CD8-positive, alpha-beta memory T cell (primary cell): ENCODE data around the gene TAS2R19. TPM values are rescaled to one million over a fixed set of nuclear protein-coding genes. Genes with fewer than 3 reads are reported as not detected.
A peak's percentile ranks its signal among the peaks of the same experiment; 100 is the strongest.

Experiments used
- CTCF ChIA-PET: fragments of 350-600 bp; sonication (Branson Sonifier 250); formaldehyde crosslinking; loops from one replicate; lab custom pipeline; 2021; ENCODE audit warnings: antibody characterized with exemption; lab: Charles Lee
- POLR2A ChIA-PET: fragments of 350-600 bp; sonication (Branson Sonifier 250); formaldehyde crosslinking; loops from one replicate; lab custom pipeline; 2021; ENCODE audit warnings: antibody characterized with exemption; lab: Charles Lee
- DNase-seq, 5 donors: peaks; one replicate each; pipeline versions ENCODE4 v3.0.0 to v3.0.0-alpha.2; 2020 to 2022; ENCODE audit warnings: mixed read lengths in 1 of 5
- H3K27ac ChIP-seq: one replicate; pipeline ENCODE4 v1.7.0; 2013; ENCODE audit warnings: low read depth, mild to moderate bottlenecking, low read length, moderate library complexity
- H3K27me3 ChIP-seq: 2 replicates; pipeline ENCODE4 v1.7.0; 2013; ENCODE audit warnings: low read length, mild to moderate bottlenecking; ENCODE audit not compliant: insufficient read depth, poor library complexity, severe bottlenecking
- H3K36me3 ChIP-seq: 2 replicates; pipeline ENCODE4 v1.7.0; 2013; ENCODE audit warnings: mild to moderate bottlenecking, low read length, moderate library complexity; ENCODE audit not compliant: insufficient read depth
- H3K4me1 ChIP-seq: 2 replicates; pipeline ENCODE4 v1.7.0; 2013; ENCODE audit warnings: mild to moderate bottlenecking, low read length, moderate library complexity; ENCODE audit not compliant: insufficient read depth
- H3K4me3 ChIP-seq: 2 replicates; pipeline ENCODE4 v1.7.0; 2013; ENCODE audit warnings: mild to moderate bottlenecking, low read length
- H3K9me3 ChIP-seq: 2 replicates; pipeline ENCODE4 v1.7.0; 2013; ENCODE audit warnings: mild to moderate bottlenecking, low read length
- H3K27ac Mint-ChIP-seq, 8 donors: one replicate each; pipeline ENCODE4 v1.8.0; 2020 to 2021; ENCODE audit warnings: mixed read lengths in 8 of 8, mild to moderate bottlenecking in 6 of 8, inconsistent platforms in 3 of 8, moderate library complexity in 3 of 8
- H3K27me3 Mint-ChIP-seq, 2 donors: one replicate each; pipeline ENCODE4 v1.8.0; 2020 to 2021; ENCODE audit warnings: mixed read lengths in 2 of 2, mild to moderate bottlenecking in 1 of 2, moderate library complexity in 1 of 2
- H3K36me3 Mint-ChIP-seq, 3 donors: one replicate each; pipeline ENCODE4 v1.8.0; 2020 to 2021; ENCODE audit warnings: mixed read lengths in 3 of 3, inconsistent platforms in 1 of 3, mild to moderate bottlenecking in 1 of 3
- H3K4me1 Mint-ChIP-seq, 3 donors: one replicate each; pipeline ENCODE4 v1.8.0; 2020 to 2021; ENCODE audit warnings: mixed read lengths in 3 of 3, inconsistent platforms in 1 of 3, mild to moderate bottlenecking in 1 of 3
- H3K4me3 Mint-ChIP-seq, 7 donors: one replicate each; pipeline ENCODE4 v1.8.0; 2020 to 2021; ENCODE audit warnings: mixed read lengths in 7 of 7, mild to moderate bottlenecking in 6 of 7, moderate library complexity in 4 of 7, inconsistent platforms in 2 of 7
- H3K9me3 Mint-ChIP-seq, 5 donors: one replicate each; pipeline ENCODE4 v1.8.0; 2020 to 2022; ENCODE audit warnings: mixed read lengths in 5 of 5, mild to moderate bottlenecking in 3 of 5, moderate library complexity in 2 of 5, inconsistent platforms in 1 of 5
- polyA plus RNA-seq: library from polyadenylated mRNA; unstranded; fragments of 300-500 nt; fragmentation: Illumina TruSeq; gene quantifications from one replicate; pipeline ENCODE4 v1.2.3, GENCODE V29; 2021
- total RNA-seq, 2 experiments: library from RNA; stranded (reverse); gene quantifications; one replicate each; pipeline ENCODE4 v1.2.3, GENCODE V29; 2021

The TAS2R19 gene
- total and polyA plus RNA-seq, 3 experiments from 2014 or later = 0.52 to 0.88 (median 0.78) TPM

DNA sequence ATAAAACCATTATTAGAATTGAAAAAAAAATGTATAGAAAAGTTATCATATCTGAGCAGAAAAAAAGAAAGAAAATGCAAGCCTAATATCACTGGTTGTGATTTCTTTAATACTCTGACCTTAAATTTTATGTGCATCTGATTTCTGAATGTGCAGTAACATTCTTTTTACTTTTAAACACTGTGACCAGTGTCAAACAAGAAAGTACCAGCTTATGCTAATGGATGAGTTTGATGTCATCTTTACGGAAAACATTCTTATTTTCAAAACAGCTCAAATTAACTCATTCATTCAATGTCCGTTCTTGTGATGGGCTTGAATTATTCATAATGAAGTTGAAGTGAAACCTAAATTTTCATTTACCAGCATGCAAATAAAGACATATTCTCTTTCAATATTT is 35.6 kb downstream of the TAS2R19 start, which contains the start of gene TAS2R50:
Gene TAS2R50, minus strand, starts transcription at position 101 of the 400 bp plus-strand sequence. Its CDS starts 52 bp downstream, at position 49.
- Mint-ChIP-seq H3K27me3 (peaks cover 7 to 8% of the 10 kb centered on the region in 2 donors), H3K4me1 (peaks cover 22 to 28% (median 25%) of the 10 kb centered on the region in 3 donors), H3K27ac (peak within 1 kb of the TSS in 1 of 8 donors; percentile 22), H3K9me3 (peaks cover 0 to 5% (median 0%) of the 10 kb centered on the region in 5 donors), H3K4me3 (no peak within 1 kb of the TSS), H3K36me3 (peaks cover 7 to 21% (median 8%) of the 10 kb centered on the region in 3 donors)
- Histone ChIP-seq H3K4me1 (peaks cover 18% of the 10 kb centered on the region), H3K9me3 (no peaks in the 10 kb centered on the region), H3K27ac (no peak within 1 kb of the TSS), H3K36me3 (no peaks in the 10 kb centered on the region), H3K27me3 (no peaks in the 10 kb centered on the region), H3K4me3 (no peak within 1 kb of the TSS)
- POLR2A ChIA-PET = no interaction called here
- DNase-seq = no peak
- CTCF ChIA-PET = no interaction called here

DNA sequence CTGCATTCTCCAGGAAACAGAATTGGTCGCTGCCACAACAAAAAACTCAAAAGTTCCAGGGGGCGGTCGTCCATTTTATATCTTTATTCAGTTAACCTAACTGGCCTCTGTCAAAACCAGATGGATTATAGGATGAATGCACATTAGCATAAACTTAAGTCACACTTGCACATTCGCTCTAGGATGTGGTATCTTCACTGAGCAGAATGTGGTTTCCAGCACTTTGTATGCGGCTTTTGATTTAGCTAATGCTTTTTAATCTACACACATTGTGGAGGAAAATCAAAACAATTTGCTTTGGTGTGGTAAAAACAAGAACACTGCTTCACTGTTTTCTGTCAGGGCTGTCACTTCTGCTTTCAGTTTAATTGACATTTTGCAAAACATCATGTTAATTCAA is 40.2 kb downstream of the TAS2R19 start:
- Histone ChIP-seq H3K36me3 (no peaks in the 10 kb centered on the region), H3K27me3 (peaks cover 4% of the 10 kb centered on the region), H3K27ac (no peak overlapping the region), H3K4me1 (peaks cover 22% of the 10 kb centered on the region), H3K9me3 (no peaks in the 10 kb centered on the region), H3K4me3 (no peak overlapping the region)
- ChIA-PET CTCF (interaction anchor here (1.0 kb wide), 1 partner anchor 504 kb away, joined by 4 read pairs; no protein-coding TSS in a partner anchor), POLR2A (interaction anchor here (0.6 kb wide), 1 partner anchor 189 kb away, joined by 3 read pairs; the partner anchor contains the start of gene SMIM10L1)
- DNase-seq = peak; percentile 1 to 86 (median 76)
- peaks cover 0 to 10% (median 6%) of the 10 kb centered on the region in 3 donors for H3K36me3 Mint-ChIP-seq
- peaks cover 7 to 24% of the 10 kb centered on the region in 2 donors for H3K27me3 Mint-ChIP-seq
- peak overlapping the region in 2 of 8 donors; percentile 12 to 21 for H3K27ac Mint-ChIP-seq
- peak overlapping the region; percentile 13 to 45 (median 37) for H3K4me3 Mint-ChIP-seq
- H3K4me1 Mint-ChIP-seq = peaks cover 35 to 57% (median 38%) of the 10 kb centered on the region in 3 donors
- no peaks in the 10 kb centered on the region for H3K9me3 Mint-ChIP-seq

DNA sequence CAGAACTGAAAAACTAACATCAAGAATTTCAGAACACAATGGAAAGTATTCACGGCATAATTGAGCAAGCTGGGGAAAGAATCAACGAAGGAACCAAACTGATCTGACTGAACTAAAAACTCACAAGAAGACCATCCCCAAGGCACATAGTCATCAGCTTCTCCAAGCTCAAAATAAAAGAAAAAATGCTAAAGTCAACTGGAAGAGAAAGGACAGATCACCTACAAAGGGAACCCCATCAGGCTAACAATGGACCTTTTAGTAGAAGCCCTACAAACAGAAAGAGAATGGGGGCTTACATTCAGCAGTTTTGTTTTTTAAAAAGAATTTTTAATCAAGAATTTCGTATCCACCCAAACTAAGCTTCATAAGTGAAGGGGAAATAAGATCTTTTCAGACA is 47.5 kb downstream of the TAS2R19 start:
- no peak overlapping the region for H3K27ac Mint-ChIP-seq
- CTCF ChIA-PET = interaction anchor here (1.2 kb wide), 1 partner anchor 220 kb away, joined by 3 read pairs; no protein-coding TSS in a partner anchor
- POLR2A ChIA-PET = no interaction called here

More for the DNA sequence above, 47.5 kb downstream of the TAS2R19 start:
- Histone ChIP-seq H3K27me3 (no peaks in the 10 kb centered on the region), H3K36me3 (no peaks in the 10 kb centered on the region), H3K4me1 (no peaks in the 10 kb centered on the region), H3K9me3 (no peaks in the 10 kb centered on the region), H3K27ac (no peak overlapping the region), H3K4me3 (no peak overlapping the region)
- no peak for DNase-seq
- Mint-ChIP-seq H3K4me1 (peaks cover 0 to 28% (median 13%) of the 10 kb centered on the region in 3 donors), H3K36me3 (peaks cover 4 to 12% (median 5%) of the 10 kb centered on the region in 3 donors), H3K9me3 (no peaks in the 10 kb centered on the region), H3K27me3 (peaks cover 5 to 24% of the 10 kb centered on the region in 2 donors), H3K4me3 (peak overlapping the region in 1 of 7 donors; percentile 37)

Other genes starting within 250 kb of the TAS2R19 start
- not detected for gene TAS2R7, start 220.0 kb downstream of the TAS2R19 start, total RNA-seq
- not detected for gene TAS2R7, start 220.0 kb downstream of the TAS2R19 start, polyA plus RNA-seq
- not detected for gene TAS2R8, start 215.3 kb downstream of the TAS2R19 start, total RNA-seq
- gene TAS2R8, start 215.3 kb downstream of the TAS2R19 start, polyA plus RNA-seq = not detected
- gene TAS2R9, start 212.5 kb downstream of the TAS2R19 start, total RNA-seq = not detected
- not detected for gene TAS2R9, start 212.5 kb downstream of the TAS2R19 start, polyA plus RNA-seq
- gene TAS2R10, start 196.3 kb downstream of the TAS2R19 start, total RNA-seq = under 1 TPM; 0.22 to 0.28 TPM
- gene TAS2R10, start 196.3 kb downstream of the TAS2R19 start, polyA plus RNA-seq = not detected
- gene PRR4, start 173.1 kb downstream of the TAS2R19 start, total RNA-seq = under 1 TPM in 1 of 2 experiments, not detected in 1; 0.70 TPM
- gene PRR4, start 173.1 kb downstream of the TAS2R19 start, polyA plus RNA-seq = 0.63 TPM
- gene PRH1, start 138.4 kb downstream of the TAS2R19 start, total RNA-seq = 1 to 10 TPM; 5.8 to 8.6 TPM
- 7.3 TPM for gene PRH1, start 138.4 kb downstream of the TAS2R19 start, polyA plus RNA-seq
- under 1 TPM; 0.26 to 0.27 TPM for gene TAS2R13, start 113.1 kb downstream of the TAS2R19 start, total RNA-seq
- not detected for gene TAS2R13, start 113.1 kb downstream of the TAS2R19 start, polyA plus RNA-seq
- gene PRH2, start 93.4 kb downstream of the TAS2R19 start, total RNA-seq = not detected
- gene PRH2, start 93.4 kb downstream of the TAS2R19 start, polyA plus RNA-seq = not detected
- under 1 TPM; 0.55 to 0.95 TPM for gene TAS2R14, start 83.4 kb downstream of the TAS2R19 start, total RNA-seq
- gene TAS2R14, start 83.4 kb downstream of the TAS2R19 start, polyA plus RNA-seq = 1.0 TPM
- under 1 TPM; 0.22 to 0.47 TPM for gene TAS2R50, start 35.7 kb downstream of the TAS2R19 start, total RNA-seq
- gene TAS2R50, start 35.7 kb downstream of the TAS2R19 start, polyA plus RNA-seq = not detected
- under 1 TPM; 0.46 to 0.75 TPM for gene TAS2R20, start 24.3 kb downstream of the TAS2R19 start, total RNA-seq
- gene TAS2R20, start 24.3 kb downstream of the TAS2R19 start, polyA plus RNA-seq = not detected
- 1 to 10 TPM; 1.0 to 1.3 TPM for gene TAS2R31, start 8.8 kb upstream of the TAS2R19 start, total RNA-seq
- gene TAS2R31, start 8.8 kb upstream of the TAS2R19 start, polyA plus RNA-seq = not detected
- gene TAS2R46, start 39.7 kb upstream of the TAS2R19 start, total RNA-seq = under 1 TPM; 0.55 to 0.93 TPM
- gene TAS2R46, start 39.7 kb upstream of the TAS2R19 start, polyA plus RNA-seq = not detected
- gene TAS2R43, start 69.7 kb upstream of the TAS2R19 start, total RNA-seq = under 1 TPM in 1 of 2 experiments, not detected in 1; 0.42 TPM
- gene TAS2R43, start 69.7 kb upstream of the TAS2R19 start, polyA plus RNA-seq = not detected
- 1 to 10 TPM in 1 of 2 experiments, under 1 TPM in 1; 0.94 to 1.3 TPM for gene TAS2R30, start 112.0 kb upstream of the TAS2R19 start, total RNA-seq
- not detected for gene TAS2R30, start 112.0 kb upstream of the TAS2R19 start, polyA plus RNA-seq
- 10 to 100 TPM; 12.0 to 12.8 TPM for gene SMIM10L1, start 148.6 kb upstream of the TAS2R19 start, total RNA-seq
- gene SMIM10L1, start 148.6 kb upstream of the TAS2R19 start, polyA plus RNA-seq = 8.4 TPM
- gene TAS2R42, start 164.3 kb upstream of the TAS2R19 start, total RNA-seq = not detected
- gene TAS2R42, start 164.3 kb upstream of the TAS2R19 start, polyA plus RNA-seq = not detected
- gene PRB3, start 247.1 kb upstream of the TAS2R19 start, total RNA-seq = not detected
- gene PRB3, start 247.1 kb upstream of the TAS2R19 start, polyA plus RNA-seq = not detected